ENCODE results near the gene TENM3.
"Not testable (repeated sequence)": the region's sequence is repeated elsewhere in the genome, so short reads cannot be mapped to it uniquely, and the experiment has no call there.

Gene TENM3

GRCh38 chr4:182805321-182805720 is 562.1 kb downstream of the TENM3 start:
- no peak for DNase-seq

GRCh38 chr4:182805750-182806149 is 562.5 kb downstream of the TENM3 start:
- no peak for DNase-seq

- DNase-seq = peak; percentile 9
Measured at GRCh38 chr4:182806259-182807252, 563.4 kb downstream of the TENM3 start.

GRCh38 chr4:182807346-182807745 is 564.1 kb downstream of the TENM3 start:
- DNase-seq = no peak

GRCh38 chr4:182807767-182808548 is 564.8 kb downstream of the TENM3 start:
- no peak for DNase-seq

- DNase-seq = no peak
Measured at GRCh38 chr4:182808673-182809416, 565.6 kb downstream of the TENM3 start.

GRCh38 chr4:182809417-182810102 is 566.4 kb downstream of the TENM3 start:
- DNase-seq = no peak

- DNase-seq = no peak
Measured at GRCh38 chr4:182810103-182810615, 567.0 kb downstream of the TENM3 start.

GRCh38 chr4:182812916-182813315 is 569.7 kb downstream of the TENM3 start:
- DNase-seq = no peak

- not testable (repeated sequence) for DNase-seq
Measured at GRCh38 chr4:182814065-182814464, 570.9 kb downstream of the TENM3 start.

GRCh38 chr4:182818926-182819730 is 575.9 kb downstream of the TENM3 start:
- DNase-seq = no peak

- DNase-seq = no peak
Measured at GRCh38 chr4:182819751-182820150, 576.5 kb downstream of the TENM3 start.

- DNase-seq = no peak
Measured at GRCh38 chr4:182822554-182822953, 579.4 kb downstream of the TENM3 start.

GRCh38 chr4:182823576-182823975 is 580.4 kb downstream of the TENM3 start:
- DNase-seq = no peak

GRCh38 chr4:182825003-182825402 is 581.8 kb downstream of the TENM3 start:
- no peak for DNase-seq

- DNase-seq = no peak
Measured at GRCh38 chr4:182825786-182826185, 582.6 kb downstream of the TENM3 start.

GRCh38 chr4:182826391-182826790 is 583.2 kb downstream of the TENM3 start:
- DNase-seq = no peak

- no peak for DNase-seq
Measured at GRCh38 chr4:182827166-182827565, 584.0 kb downstream of the TENM3 start.

- no peak for DNase-seq
Measured at GRCh38 chr4:182827954-182828353, 584.8 kb downstream of the TENM3 start.

- DNase-seq = no peak
Measured at GRCh38 chr4:182828360-182829025, 585.3 kb downstream of the TENM3 start.

- no peak for DNase-seq
Measured at GRCh38 chr4:182829196-182829595, 586.0 kb downstream of the TENM3 start.

All from NCI-H1694 (cell line).